Chondrocyte (in vitro differentiated cells): Measurements from ENCODE around the gene PTPRE. TPM values are rescaled to one million over a fixed set of nuclear protein-coding genes. Genes with fewer than 3 reads are reported as not detected.

ENCODE experiments used
- DNase-seq: peaks from one replicate; pipeline ENCODE4 v3.0.0; 2021; ENCODE audit warnings: mixed read lengths, low spot score
- H3K27ac Mint-ChIP-seq: one replicate; pipeline ENCODE4 v1.8.0; 2021; ENCODE audit warnings: mild to moderate bottlenecking, moderate library complexity, mixed read lengths; ENCODE audit not compliant: unreplicated experiment
- H3K27me3 Mint-ChIP-seq: 2 replicates; pipeline ENCODE4 v1.8.0; 2021; ENCODE audit warnings: low read depth, mixed read lengths
- H3K36me3 Mint-ChIP-seq: 2 replicates; pipeline ENCODE4 v1.8.0; 2021; ENCODE audit warnings: low read depth, mixed read lengths
- H3K4me1 Mint-ChIP-seq: 2 replicates; pipeline ENCODE4 v1.8.0; 2021; ENCODE audit warnings: low read depth, mild to moderate bottlenecking, mixed read lengths
- H3K4me3 Mint-ChIP-seq: one replicate; pipeline ENCODE4 v1.8.0; 2021; ENCODE audit warnings: mild to moderate bottlenecking, moderate library complexity, mixed read lengths; ENCODE audit not compliant: unreplicated experiment
- H3K9me3 Mint-ChIP-seq: 2 replicates; pipeline ENCODE4 v1.8.0; 2021; ENCODE audit warnings: low read depth, mixed read lengths
- CTCF ChIP-seq: fragments of 200-600 bp; sonication (generic); IDR thresholded peaks from 2 replicates; pipeline ENCODE4 v1.5.0; 2021; ENCODE audit warnings: antibody characterized with exemption, mild to moderate bottlenecking, moderate library complexity
- total RNA-seq: library from RNA; stranded (reverse); gene quantifications from 3 replicates; pipeline ENCODE4 v1.2.1, GENCODE V29; 2021

The PTPRE gene
- total RNA-seq, 1 donor from 2014 or later, result 6.2 TPM

GRCh38 chr10:127873901-127874470, 32.9 kb upstream of the PTPRE start:
- Mint-ChIP-seq H3K4me3 (no peak overlapping the region), H3K36me3 (peaks cover 3% of the 10 kb centered on the region), H3K9me3 (peaks cover 12% of the 10 kb centered on the region), H3K4me1 (no peaks in the 10 kb centered on the region), H3K27ac (no peak overlapping the region), H3K27me3 (peaks cover 27% of the 10 kb centered on the region)
- no peak for TF ChIP-seq CTCF
- DNase-seq, result no peak

GRCh38 chr10:127874671-127875448, 32.0 kb upstream of the PTPRE start:
- no peak for DNase-seq
- no peak overlapping the region for H3K4me3 Mint-ChIP-seq
- no peaks in the 10 kb centered on the region for H3K36me3 Mint-ChIP-seq
- peaks cover 24% of the 10 kb centered on the region for H3K27me3 Mint-ChIP-seq
- TF ChIP-seq CTCF, result no peak
- H3K9me3 Mint-ChIP-seq, result peaks cover 4% of the 10 kb centered on the region
- H3K27ac Mint-ChIP-seq, result no peak overlapping the region
- no peaks in the 10 kb centered on the region for H3K4me1 Mint-ChIP-seq

DNA sequence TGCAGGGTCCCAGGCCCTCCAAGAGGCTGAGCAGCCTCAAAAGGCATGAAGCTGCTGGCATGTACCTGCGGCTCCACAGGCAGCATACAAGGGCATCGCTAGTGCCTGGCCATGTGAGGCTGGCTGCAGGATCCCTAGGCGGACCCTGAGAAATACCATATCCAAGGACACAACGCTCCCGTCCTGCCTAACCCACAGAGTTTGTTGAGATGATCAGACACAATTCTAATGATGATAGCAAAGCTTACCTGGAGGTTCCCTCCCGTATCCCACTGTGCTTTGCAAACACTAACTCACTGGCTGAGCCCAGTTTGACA, 31.5 kb upstream of the PTPRE start:
- Mint-ChIP-seq H3K4me1 (no peaks in the 10 kb centered on the region), H3K4me3 (no peak overlapping the region), H3K27ac (no peak overlapping the region), H3K36me3 (no peaks in the 10 kb centered on the region), H3K27me3 (peaks cover 22% of the 10 kb centered on the region), H3K9me3 (no peaks in the 10 kb centered on the region)
- no peak for TF ChIP-seq CTCF
- no peak for DNase-seq

DNA sequence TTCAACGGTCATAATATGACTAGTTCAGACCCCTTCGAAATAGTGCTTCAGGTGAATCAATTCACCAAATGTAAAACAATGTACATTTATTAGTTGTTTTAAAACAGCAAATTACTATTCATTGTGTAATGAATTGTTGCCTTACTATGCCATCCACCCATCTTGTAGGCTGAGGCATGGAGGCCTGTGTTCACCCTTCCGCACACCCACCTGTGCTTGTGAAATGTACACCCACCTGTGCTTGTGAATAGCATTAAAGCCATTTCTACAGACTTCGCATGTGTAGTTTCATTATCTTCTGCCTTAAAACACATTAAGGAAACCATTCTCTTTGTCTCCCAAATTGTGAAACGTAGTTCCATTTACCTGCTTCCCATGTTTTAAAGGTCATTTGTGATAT, 31.0 kb upstream of the PTPRE start:
- Mint-ChIP-seq H3K4me1 (no peaks in the 10 kb centered on the region), H3K36me3 (no peaks in the 10 kb centered on the region), H3K9me3 (no peaks in the 10 kb centered on the region), H3K27me3 (peaks cover 21% of the 10 kb centered on the region), H3K27ac (no peak overlapping the region), H3K4me3 (no peak overlapping the region)
- no peak for DNase-seq
- no peak for TF ChIP-seq CTCF

- Mint-ChIP-seq H3K9me3 (no peaks in the 10 kb centered on the region), H3K27me3 (peaks cover 15% of the 10 kb centered on the region), H3K27ac (no peak overlapping the region), H3K4me1 (no peaks in the 10 kb centered on the region), H3K4me3 (no peak overlapping the region), H3K36me3 (no peaks in the 10 kb centered on the region)
- no peak for TF ChIP-seq CTCF
- no peak for DNase-seq
Observed at GRCh38 chr10:127877116-127877515, 29.8 kb upstream of the PTPRE start.
